GM19023 (cell line): ENCODE data around the gene ZBTB1.
"Not testable (repeated sequence)": the region's sequence is repeated elsewhere in the genome, so short reads cannot be mapped to it uniquely, and the experiment has no call there.

Experiments
- ATAC-seq: cut with Tn5 transposase; IDR thresholded peaks from one replicate; pipeline ENCODE4 v1.9.1; 2021; ENCODE audit warnings: mild to moderate bottlenecking, moderate library complexity; ENCODE audit not compliant: unreplicated experiment

Gene ZBTB1

GRCh38 chr14:64522591-64523355, 18.2 kb downstream of the ZBTB1 start:
- ATAC-seq = no peak

DNA sequence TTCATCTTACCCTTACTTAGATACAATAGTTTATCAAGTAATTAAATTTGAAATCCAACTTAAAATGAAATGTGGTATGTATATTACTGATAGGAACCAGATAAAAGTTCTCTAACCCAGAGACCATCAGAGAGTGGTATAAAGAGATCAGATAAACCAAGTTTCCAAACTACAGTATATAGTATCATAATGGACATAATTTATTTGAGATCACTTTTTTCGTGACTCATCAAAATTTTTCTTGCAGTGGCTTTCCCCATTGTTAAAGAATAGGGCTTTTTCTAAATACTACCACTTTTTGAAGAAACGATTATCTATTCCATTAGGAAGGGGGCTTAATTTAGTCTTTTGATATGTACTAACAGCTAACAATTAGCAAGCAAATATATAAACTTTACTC, 20.8 kb downstream of the ZBTB1 start:
- ATAC-seq = no peak

DNA sequence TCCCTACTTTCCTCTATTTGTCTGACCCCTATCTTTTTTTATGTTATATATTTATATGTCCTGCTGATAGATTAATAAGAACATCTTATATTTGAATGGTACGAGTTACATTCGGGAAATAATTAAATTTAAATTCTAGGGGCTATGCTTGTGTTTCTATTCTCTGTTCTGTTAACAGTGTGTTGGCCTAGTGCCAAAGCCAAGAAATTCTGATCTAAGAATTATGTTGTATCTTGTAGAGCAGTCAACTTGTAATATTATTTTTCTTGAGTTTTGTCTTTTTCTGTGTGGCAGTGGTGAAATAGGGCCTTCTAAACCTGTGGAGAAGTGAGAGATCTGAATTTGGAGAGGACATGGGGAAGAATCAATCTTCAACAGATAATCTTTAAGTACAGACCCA, 27.0 kb downstream of the ZBTB1 start:
- no peak for ATAC-seq

GRCh38 chr14:64536488-64537245, 32.1 kb downstream of the ZBTB1 start:
- no peak for ATAC-seq

DNA sequence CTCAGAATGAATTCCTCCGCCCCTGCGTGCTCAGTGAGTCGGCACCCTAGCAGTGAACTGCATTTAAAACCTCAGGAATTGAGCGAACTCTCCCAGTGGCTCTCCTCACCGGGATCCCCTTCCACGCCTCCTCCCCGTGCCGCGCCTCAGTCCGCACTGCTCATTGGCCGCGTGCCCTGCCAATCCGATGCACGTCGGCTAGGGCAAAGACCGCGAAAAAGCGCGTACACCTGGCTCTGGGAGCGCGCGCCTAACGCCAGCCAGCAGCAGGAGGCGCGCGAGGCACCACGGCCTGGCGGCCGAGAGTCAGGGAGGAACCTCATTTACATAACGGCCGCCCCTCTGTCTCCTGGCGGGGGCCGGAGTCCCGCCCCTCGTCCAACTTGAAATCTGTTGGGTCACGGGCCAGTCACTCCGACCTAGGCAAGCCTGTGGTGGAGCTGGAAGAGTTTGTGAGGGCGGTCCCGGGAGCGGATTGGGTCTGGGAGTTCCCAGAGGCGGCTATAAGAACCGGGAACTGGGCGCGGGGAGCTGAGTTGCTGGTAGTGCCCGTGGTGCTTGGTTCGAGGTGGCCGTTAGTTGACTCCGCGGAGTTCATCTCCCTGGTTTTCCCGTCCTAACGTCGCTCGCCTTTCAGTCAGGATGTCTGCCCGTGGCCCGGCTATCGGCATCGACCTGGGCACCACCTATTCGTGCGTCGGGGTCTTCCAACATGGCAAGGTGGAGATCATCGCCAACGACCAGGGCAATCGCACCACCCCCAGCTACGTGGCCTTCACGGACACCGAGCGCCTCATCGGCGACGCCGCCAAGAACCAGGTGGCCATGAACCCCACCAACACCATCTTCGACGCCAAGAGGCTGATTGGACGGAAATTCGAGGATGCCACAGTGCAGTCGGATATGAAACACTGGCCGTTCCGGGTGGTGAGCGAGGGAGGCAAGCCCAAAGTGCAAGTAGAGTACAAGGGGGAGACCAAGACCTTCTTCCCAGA, 35.9 kb downstream of the ZBTB1 start, which contains the start of gene HSPA2:
HSPA2 (plus strand) TSS at position 534 of the 995 bp plus-strand sequence; CDS start at position 643, 109 bp downstream.
- peak; percentile 96 for ATAC-seq

DNA sequence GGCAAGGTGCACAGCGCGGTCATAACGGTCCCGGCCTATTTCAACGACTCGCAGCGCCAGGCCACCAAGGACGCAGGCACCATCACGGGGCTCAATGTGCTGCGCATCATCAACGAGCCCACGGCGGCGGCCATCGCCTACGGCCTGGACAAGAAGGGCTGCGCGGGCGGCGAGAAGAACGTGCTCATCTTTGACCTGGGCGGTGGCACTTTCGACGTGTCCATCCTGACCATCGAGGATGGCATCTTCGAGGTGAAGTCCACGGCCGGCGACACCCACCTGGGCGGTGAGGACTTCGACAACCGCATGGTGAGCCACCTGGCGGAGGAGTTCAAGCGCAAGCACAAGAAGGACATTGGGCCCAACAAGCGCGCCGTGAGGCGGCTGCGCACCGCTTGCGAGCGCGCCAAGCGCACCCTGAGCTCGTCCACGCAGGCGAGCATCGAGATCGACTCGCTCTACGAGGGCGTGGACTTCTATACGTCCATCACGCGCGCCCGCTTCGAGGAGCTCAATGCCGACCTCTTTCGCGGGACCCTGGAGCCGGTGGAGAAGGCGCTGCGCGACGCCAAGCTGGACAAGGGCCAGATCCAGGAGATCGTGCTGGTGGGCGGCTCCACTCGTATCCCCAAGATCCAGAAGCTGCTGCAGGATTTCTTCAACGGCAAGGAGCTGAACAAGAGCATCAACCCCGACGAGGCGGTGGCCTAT, 36.8 kb downstream of the ZBTB1 start:
- no peak for ATAC-seq

DNA sequence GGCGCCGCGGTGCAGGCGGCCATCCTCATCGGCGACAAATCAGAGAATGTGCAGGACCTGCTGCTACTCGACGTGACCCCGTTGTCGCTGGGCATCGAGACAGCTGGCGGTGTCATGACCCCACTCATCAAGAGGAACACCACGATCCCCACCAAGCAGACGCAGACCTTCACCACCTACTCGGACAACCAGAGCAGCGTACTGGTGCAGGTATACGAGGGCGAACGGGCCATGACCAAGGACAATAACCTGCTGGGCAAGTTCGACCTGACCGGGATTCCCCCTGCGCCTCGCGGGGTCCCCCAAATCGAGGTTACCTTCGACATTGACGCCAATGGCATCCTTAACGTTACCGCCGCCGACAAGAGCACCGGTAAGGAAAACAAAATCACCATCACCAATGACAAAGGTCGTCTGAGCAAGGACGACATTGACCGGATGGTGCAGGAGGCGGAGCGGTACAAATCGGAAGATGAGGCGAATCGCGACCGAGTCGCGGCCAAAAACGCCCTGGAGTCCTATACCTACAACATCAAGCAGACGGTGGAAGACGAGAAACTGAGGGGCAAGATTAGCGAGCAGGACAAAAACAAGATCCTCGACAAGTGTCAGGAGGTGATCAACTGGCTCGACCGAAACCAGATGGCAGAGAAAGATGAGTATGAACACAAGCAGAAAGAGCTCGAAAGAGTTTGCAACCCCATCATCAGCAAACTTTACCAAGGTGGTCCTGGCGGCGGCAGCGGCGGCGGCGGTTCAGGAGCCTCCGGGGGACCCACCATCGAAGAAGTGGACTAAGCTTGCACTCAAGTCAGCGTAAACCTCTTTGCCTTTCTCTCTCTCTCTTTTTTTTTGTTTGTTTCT, 37.6 kb downstream of the ZBTB1 start:
- ATAC-seq = no peak

DNA sequence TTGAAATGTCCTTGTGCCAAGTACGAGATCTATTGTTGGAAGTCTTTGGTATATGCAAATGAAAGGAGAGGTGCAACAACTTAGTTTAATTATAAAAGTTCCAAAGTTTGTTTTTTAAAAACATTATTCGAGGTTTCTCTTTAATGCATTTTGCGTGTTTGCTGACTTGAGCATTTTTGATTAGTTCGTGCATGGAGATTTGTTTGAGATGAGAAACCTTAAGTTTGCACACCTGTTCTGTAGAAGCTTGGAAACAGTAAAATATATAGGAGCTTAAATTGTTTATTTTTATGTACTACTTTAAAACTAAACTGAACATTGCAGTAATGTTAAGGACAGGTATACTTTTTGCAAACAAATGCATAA, 38.2 kb downstream of the ZBTB1 start:
- ATAC-seq = no peak

GRCh38 chr14:64544607-64545312, 40.2 kb downstream of the ZBTB1 start:
- ATAC-seq = no peak

GRCh38 chr14:64549016-64549415, 44.4 kb downstream of the ZBTB1 start:
- no peak for ATAC-seq

DNA sequence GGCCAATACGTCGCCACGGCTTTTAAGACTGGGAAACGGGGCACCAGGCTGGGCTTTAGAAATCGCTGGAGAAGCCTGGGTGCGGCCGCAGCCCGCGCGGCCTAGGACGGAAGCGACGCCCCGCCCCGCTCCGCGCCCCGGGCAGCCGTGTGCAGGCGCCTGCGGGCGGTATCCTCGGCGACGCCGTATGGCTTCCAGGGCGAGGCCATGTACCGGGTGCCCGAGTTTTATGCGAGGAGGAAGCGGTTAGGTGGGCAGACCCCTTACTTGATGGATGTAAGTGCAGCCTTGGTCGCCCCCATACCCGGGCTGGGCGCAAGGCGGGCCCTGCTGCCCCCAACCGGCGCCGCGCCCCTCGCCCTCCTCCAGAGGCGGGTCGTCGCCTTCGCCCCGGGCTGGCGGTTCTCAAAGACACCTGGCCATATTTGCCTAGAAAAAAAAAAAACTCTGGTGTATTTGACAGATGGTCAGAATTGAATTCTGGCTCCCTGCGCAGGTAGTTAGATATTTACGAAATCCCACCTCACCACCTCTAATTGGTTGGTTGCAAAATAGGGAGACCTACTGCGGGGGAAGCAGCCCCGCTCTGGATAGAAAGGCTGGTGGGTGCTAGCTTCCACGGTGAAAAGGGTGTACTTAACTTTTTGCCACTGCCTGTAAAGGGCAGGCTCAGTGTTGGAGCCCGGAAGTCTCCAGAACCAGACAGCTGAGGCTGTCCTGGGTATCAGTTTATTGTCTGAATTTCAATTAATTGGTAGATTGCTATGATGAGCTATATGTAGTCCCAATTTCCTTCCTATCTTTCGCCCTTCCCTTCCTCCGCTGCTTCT, 45.4 kb downstream of the ZBTB1 start, which contains the start of gene PPP1R36:
PPP1R36 (plus strand) TSS at position 171 of the 830 bp plus-strand sequence; CDS start at position 208, 37 bp downstream.
- ATAC-seq = peak; percentile 57

GRCh38 chr14:64550621-64551333, 46.2 kb downstream of the ZBTB1 start:
- ATAC-seq = no peak

DNA sequence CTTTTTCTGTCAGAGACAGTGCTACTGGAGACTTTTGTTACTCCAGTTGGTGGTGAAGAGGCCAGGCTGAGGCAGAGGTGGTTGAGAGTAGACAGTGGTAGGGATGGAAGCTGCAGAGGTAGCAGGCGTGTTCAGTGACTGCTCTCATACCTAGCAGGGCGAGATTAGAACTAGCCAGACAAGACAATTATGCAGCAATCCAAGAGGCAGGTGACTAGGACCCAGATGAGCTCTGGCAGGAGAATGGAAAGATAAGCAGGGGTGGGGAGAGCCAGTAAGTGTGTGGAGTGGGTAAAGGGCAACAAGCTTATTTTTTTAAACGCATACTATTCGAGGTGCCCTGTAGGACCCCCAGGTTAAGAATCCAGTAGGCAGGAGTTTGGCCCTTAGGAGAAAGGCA, 50.0 kb downstream of the ZBTB1 start:
- ATAC-seq = no peak

DNA sequence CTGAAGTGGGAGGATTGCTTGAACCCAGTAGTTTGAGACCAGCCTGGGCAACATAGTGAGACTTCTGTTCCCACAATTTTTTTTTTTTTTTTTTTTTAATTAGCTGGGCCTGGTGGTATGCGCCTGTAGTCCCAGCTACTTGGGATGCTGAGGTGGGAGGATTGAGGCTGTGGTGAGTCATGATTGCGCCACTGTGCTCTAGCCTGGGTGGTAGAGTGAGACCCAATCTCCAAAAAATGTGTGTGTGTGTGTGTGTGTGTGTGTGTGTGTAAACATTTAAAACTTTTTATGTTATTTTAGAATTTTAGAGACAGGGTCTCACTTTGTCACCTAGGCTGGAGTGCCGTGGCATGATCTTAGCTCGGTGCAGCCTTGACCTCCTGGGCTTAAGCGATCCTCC, 52.0 kb downstream of the ZBTB1 start:
- no peak for ATAC-seq

DNA sequence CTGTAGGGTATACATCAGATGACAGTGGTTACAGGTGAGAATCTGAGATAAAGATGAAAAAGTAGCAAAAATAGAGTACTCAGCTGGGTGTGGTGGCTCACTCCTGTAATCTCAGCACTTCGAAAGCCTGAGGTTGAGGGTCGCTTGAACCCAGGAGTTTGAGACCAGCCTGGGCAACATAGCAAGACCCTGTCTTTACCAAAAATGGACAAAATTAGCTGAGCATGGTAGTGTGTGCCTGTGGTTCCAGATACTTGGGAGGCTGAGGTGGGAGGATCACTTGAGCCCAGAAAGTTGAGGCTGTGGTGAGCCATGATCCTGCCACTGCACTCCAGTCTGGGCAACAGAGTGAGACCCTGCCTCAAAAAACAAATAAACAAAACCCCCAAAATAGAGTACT, 53.6 kb downstream of the ZBTB1 start:
- ATAC-seq = not testable (repeated sequence)

DNA sequence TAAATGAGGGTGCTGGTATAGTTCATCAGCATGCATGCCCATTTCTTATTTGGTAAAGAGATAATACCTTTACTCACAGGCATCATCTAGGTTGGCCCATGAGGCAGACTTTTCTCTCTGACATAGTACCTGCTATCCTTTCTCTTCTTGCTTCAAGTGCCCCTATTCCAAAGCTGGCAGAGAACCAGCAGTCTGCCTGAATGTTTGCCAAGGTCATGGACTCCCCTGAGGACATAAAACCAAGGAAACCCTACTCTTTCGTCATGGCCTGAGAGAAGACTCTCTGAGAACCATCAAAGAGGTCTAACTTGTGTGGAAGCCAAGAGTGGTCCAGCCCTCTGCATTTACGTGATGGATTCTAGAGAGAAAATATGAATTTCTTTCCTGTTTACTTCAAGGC, 57.1 kb downstream of the ZBTB1 start:
- ATAC-seq = no peak

GRCh38 chr14:64562436-64562835, 57.9 kb downstream of the ZBTB1 start:
- no peak for ATAC-seq
